Measurements from ENCODE around the gene ARMC9.
A peak's percentile ranks its signal among the peaks of the same experiment; 100 is the strongest.

The ARMC9 gene

GRCh38 chr2:231198291-231199173 is at the start of gene ARMC9:
Gene ARMC9, plus strand, starts transcription at chr2:231198631. Its CDS starts 7,608 bp downstream, at chr2:231206239.
- peak; percentile 40 for DNase-seq (ENCODE audit: low read depth)
- no peak for TF ChIP-seq CTCF (conservative IDR thresholded peaks at IDR 0.05; ENCODE audit: control insufficient read depth, insufficient read depth, low read depth, low read length)
- H3K4me3 ChIP-seq (ENCODE audit: control insufficient read depth, low read depth, low read length): peak within 1 kb of the TSS; percentile 97

GRCh38 chr2:231152800-231153557 is 45.5 kb upstream of the ARMC9 start:
- no peak for TF ChIP-seq CTCF (conservative IDR thresholded peaks at IDR 0.05; ENCODE audit: control insufficient read depth, insufficient read depth, low read depth, low read length)
- DNase-seq (ENCODE audit: low read depth): peak; percentile 51
- H3K4me3 ChIP-seq (ENCODE audit: control insufficient read depth, low read depth, low read length): no peak overlapping the region

GRCh38 chr2:231159306-231159705 is 39.1 kb upstream of the ARMC9 start:
- no peak overlapping the region for H3K4me3 ChIP-seq (ENCODE audit: control insufficient read depth, low read depth, low read length)
- no peak for TF ChIP-seq CTCF (conservative IDR thresholded peaks at IDR 0.05; ENCODE audit: control insufficient read depth, insufficient read depth, low read depth, low read length)
- DNase-seq (ENCODE audit: low read depth): peak; percentile 20

GRCh38 chr2:231160701-231161100 is 37.7 kb upstream of the ARMC9 start:
- H3K4me3 ChIP-seq (ENCODE audit: control insufficient read depth, low read depth, low read length): no peak overlapping the region
- DNase-seq (ENCODE audit: low read depth): peak; percentile 62
- TF ChIP-seq CTCF (conservative IDR thresholded peaks at IDR 0.05; ENCODE audit: control insufficient read depth, insufficient read depth, low read depth, low read length): no peak

GRCh38 chr2:231161252-231161839 is 37.1 kb upstream of the ARMC9 start:
- no peak for TF ChIP-seq CTCF (conservative IDR thresholded peaks at IDR 0.05; ENCODE audit: control insufficient read depth, insufficient read depth, low read depth, low read length)
- no peak overlapping the region for H3K4me3 ChIP-seq (ENCODE audit: control insufficient read depth, low read depth, low read length)
- no peak for DNase-seq (ENCODE audit: low read depth)

- no peak overlapping the region for H3K4me3 ChIP-seq (ENCODE audit: control insufficient read depth, low read depth, low read length)
- peak; percentile 99 for DNase-seq (ENCODE audit: low read depth)
- no peak for TF ChIP-seq CTCF (conservative IDR thresholded peaks at IDR 0.05; ENCODE audit: control insufficient read depth, insufficient read depth, low read depth, low read length)
Measured at GRCh38 chr2:231161877-231162329, 36.5 kb upstream of the ARMC9 start.
